SIG-M5 treated with dmso at 0.1 percent for 504 hours (cell line): Measurements from ENCODE around the gene ATG16L1.

Experiments
- DNase-seq: peaks from one replicate; lab custom pipeline; 2025; ENCODE audit not compliant: unreplicated experiment; lab: John Stamatoyannopoulos, UW

ATG16L1 gene

DNA sequence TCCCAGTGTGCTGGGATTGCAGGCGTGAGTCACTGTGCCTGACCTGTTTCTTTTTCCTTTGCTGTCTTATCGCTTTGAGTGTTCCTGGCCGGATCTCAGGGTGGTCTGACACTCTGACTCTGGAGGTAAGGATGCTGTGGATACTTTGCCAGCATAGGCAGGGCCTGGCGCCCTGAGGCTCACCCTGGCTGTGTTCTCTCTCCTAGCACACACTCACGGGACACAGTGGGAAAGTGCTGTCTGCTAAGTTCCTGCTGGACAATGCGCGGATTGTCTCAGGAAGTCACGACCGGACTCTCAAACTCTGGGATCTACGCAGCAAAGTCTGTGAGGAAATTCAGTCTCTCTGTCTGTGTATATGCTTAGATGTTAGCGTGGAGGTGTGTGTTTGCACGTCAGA, 38.2 kb downstream of the ATG16L1 start:
- DNase-seq, result no peak

- DNase-seq, result no peak
These were observed 38.8 kb downstream of the ATG16L1 start for GRCh38 chr2:233290051-233290845.

DNA sequence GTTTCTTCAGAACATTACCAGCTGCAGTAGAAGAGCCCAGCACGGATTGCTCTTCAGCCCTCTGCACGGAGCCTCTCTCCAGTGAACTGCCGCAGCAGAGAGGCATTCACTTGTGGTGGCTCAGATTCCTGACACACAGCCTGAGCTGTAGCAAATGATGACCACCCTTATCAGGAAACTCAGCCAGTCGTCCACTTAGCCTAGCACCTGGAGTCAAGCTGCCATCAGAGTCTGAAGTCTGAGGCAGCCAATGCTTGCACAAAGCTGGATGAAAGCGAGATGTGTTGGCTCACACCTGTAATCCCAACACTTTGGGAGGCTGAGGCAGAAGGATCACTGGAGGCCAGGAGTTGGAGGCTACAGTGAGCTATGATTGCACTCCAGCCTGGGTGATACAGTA, 44.4 kb downstream of the ATG16L1 start:
- DNase-seq, result no peak

- no peak for DNase-seq
These were observed 45.6 kb downstream of the ATG16L1 start for GRCh38 chr2:233297076-233297475.

DNA sequence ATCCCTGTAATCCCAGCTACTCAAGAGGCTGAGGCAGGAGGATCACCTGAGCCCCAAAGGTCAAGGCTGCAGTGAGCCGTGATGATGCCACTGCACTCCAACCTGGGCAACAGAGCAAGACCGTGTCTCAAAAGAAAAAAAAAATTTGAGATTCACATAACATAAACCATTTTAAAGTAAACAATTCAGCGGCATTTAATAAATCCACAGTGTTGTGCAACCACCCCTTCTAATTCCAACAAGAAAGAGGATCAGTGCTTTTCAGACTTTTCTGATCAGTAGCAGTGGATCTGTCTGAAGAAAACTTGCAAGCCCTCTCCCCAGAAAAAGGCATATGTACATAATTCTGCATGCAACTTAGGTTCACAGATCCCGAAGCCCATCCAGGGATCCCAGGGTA, 48.9 kb downstream of the ATG16L1 start:
- DNase-seq, result no peak

- no peak for DNase-seq
These were observed 49.8 kb downstream of the ATG16L1 start for GRCh38 chr2:233301248-233301647.

DNA sequence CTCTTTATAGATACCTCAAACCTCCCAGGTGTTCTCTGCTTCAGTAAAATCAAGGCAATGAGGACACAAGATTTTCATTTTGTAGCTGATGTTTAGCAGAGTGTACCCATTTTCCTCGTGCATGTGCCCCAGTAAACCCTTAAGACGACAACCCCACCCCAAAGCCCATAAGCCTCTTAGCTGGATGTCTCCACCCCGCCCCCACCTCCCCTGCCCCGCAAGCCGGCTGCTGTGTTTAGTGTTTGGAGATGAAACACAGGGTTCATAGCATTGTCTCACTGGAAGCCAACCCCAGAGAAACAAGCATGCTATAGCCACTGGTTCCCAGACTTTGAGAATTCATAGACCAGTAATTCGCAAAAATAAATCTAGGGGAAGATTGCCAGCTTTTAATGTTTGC, 50.3 kb downstream of the ATG16L1 start:
- no peak for DNase-seq

DNA sequence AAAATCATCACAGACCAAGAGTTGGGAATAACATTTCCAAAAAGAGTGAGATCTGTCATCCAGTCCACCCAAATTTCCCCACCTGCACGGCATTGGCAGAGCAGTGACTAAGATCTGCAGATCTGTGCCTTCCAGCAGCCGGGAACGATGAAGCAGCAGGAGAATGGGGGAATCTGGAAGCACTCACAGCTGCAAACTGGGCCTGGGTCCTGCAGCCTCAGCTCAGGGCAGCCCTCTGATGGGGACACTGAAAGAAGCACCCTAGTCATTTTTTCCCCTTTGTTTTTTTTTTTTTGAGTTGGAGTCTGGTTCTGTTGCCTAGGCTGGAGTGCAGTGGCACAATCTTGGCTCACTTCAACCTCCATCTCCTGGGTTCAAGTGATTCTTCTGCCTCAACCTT, 51.8 kb downstream of the ATG16L1 start:
- no peak for DNase-seq

- no peak for DNase-seq
These were observed 56.1 kb downstream of the ATG16L1 start, which contains the start of gene SAG for GRCh38 chr2:233307565-233307964. TSS of gene SAG (plus strand) at chr2:233307816. CDS start at chr2:233309190, 1,374 bp downstream.

DNA sequence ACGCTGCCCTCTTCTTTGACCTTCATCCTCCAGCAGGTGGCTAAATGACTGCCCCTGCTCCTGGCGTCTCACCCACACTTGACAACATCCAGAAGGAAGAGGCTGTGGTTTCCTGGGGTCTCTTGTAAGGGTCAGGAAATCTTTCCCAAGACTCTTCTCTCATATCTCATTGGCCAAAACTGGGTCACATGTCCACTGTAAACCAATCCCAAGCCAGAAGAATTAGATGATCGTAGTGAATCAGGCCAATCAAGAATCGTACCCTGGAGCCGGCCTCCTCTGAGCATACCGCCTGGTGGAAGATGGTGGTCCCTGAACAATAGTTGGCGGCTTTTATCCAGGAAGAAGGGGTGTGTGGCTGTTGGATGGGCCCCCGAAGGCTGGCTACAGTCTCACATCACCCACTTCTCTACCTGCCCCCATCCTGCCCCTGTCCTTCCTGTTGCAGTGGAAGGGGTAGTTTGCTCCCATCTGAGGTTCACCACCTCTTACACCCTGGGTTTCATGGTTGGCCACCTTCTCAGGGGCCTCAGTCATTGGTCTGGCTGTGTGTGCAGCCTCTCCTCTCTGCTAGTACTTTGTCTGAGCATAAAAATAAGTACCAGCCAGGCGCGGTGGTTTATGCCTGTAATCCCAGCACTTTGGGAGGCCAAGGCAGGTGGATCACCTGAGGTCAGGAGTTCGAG, 59.9 kb downstream of the ATG16L1 start:
- DNase-seq, result no peak

GRCh38 chr2:233312874-233313273, 61.4 kb downstream of the ATG16L1 start:
- DNase-seq, result no peak

DNA sequence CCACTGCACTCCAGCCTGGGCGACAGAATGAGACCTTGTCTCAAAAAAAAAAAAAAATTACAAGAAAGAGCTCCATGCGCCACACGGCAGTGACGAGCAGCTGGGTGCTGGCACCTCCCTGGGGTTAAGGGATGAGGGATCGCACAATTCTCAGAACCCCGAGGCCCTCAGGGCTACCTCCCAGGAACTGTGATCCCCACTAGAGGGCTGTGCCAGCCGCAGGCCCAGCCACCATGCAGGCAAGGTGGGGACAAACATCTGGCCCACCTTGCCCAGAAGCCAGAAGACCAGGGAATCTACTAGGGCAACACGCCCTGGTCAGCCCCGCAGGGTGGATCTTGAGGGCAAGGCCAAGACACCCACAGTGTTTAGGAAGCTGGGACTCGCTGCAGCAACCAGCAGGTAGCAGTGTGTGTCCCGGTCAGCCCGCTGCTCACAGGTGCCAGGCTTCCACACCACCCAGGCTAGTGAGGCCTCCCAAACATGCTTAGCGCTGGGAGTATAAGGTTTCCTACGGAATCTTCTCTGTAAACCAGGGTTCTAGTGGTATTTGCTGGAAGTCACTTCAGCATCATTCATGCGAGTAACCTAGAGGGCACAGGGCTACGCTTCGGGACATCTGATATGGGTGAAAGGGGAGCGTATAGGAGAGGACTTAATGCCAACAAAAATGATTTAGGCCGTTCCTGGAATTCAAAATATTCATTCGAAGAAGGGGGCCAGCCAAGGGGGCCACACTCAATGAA, 62.9 kb downstream of the ATG16L1 start:
- no peak for DNase-seq

GRCh38 chr2:233317196-233317943, 65.9 kb downstream of the ATG16L1 start:
- no peak for DNase-seq

- DNase-seq, result no peak
These were observed 67.8 kb downstream of the ATG16L1 start for GRCh38 chr2:233319256-233319655.

- no peak for DNase-seq
These were observed 69.0 kb downstream of the ATG16L1 start for GRCh38 chr2:233320470-233320869.

- no peak for DNase-seq
These were observed 69.7 kb downstream of the ATG16L1 start for GRCh38 chr2:233321166-233321565.

DNA sequence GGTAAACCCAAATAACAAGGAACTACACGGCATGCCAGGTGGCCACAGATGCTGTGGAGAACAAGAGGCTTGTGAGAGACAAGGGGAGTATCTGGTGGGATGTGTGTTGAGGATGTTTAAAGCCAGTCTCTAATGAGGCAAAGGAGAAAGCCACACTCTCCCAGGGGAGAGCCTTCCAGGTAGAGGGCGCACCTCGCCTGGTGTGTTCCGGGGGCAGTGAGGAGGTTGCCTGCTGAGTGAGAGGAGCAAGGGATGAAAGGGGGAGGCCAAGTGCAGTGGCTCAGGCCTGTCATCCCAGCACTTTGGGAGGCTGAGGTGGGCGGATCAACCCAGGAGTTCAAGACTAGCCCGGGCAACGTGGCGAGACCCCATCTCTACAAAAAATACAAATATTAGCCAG, 72.4 kb downstream of the ATG16L1 start:
- DNase-seq, result no peak

- DNase-seq, result no peak
These were observed 73.8 kb downstream of the ATG16L1 start for GRCh38 chr2:233325256-233325655.

DNA sequence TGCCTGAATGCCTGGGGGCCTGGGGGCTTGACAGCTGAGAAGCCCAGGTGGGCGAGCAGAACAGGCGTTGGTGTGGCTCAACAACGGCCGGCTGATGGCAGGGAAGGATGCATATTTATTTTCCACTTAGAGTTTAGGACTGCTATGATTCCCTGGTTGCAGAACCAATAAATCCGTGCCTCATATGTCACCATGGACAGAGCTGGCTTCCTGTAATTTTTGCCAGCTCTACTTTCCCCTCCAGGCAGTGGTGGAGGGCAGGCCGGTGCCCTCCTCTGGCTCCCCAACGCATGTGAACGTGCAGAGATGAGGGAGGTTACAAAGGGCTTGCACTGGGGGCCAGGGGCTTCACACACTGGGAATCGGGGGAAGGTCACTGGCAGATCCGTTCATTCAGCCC, 74.3 kb downstream of the ATG16L1 start:
- no peak for DNase-seq

GRCh38 chr2:233326500-233326899, 75.0 kb downstream of the ATG16L1 start:
- DNase-seq, result no peak

DNA sequence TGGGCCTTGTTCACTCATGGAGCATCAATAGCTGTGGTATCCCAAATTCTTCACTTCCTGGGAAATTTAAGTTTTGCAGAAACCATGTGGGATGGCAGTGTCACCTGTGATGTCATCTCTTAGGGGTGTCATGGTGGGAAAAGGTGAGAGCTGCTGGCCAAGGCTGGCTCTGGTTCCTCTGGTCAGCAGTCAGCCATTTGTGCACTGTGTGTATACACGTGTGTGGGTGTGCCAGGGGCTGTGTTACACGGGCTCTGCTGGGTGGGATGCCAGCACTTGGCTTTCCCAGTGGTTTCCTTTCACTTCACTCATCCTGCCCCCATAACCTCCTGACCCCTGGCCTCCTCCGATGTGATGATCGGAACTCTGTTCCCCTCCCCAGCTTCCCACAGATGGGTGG, 77.4 kb downstream of the ATG16L1 start:
- no peak for DNase-seq
